GM12892 (cell line): ENCODE results near the gene GSC.

Source experiments
- DNase-seq: peaks from one replicate; pipeline ENCODE4 v3.0.0; 2011; ENCODE audit not compliant: insufficient read length
- FAIRE-seq: peaks from 2 replicates; lab custom pipeline; 2011; peaks lifted over from hg19 to GRCh38; lab: Jason Lieb, UNC
- POLR2A ChIP-seq: IDR thresholded peaks from 2 replicates; pipeline ENCODE4 v1.6.1; 2011; ENCODE audit warnings: low read depth, low read length, control low read depth
- POLR2AphosphoS5 ChIP-seq: IDR thresholded peaks from 2 replicates; pipeline ENCODE4 v1.6.1; 2011; ENCODE audit warnings: low read depth, low read length, control low read depth
- TAF1 ChIP-seq: IDR thresholded peaks from 2 replicates; pipeline ENCODE4 v1.6.1; 2011; ENCODE audit warnings: low read depth, mild to moderate bottlenecking, control low read depth, low read length, borderline replicate concordance

The GSC gene

DNA sequence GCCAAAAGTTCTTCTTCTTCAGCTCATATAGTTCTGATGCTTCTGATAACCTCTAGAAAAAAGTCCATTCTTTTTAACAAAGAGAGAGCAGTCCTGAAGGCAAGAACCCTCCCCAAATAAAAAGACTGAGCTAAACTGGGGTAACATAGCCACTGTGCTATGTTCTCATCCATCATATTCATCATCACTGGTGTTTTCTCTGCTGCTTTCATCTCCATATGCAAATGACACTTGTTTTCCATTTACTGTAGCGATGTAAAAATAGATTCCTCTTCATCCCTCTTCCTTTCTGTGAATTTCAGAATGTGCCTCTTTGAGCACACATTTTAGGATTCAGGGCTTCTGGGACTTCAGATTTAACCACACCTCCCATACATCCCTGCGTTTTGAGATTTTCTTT, 44.9 kb downstream of the GSC start:
- FAIRE-seq (no peak), DNase-seq (no peak)
- TF ChIP-seq POLR2AphosphoS5, result no peak

DNA sequence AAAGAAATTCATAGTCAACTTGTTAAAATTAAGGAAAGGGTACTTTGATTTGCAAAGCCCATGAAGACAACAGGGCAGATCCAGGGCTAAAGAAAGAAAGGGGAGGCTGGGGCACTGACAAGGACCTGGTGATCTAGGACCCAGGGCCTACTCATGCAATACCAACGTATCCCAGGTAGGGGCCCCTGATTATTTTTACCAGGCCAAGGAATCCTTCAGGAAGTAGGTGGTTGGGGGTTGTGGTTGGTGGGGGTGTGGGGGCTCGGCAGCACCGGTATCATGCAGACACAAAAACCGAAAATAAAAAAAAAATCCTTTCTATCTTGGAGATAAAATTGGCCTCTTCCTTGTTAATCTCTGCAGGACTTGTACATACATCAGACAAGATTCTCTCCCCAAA, 47.5 kb downstream of the GSC start:
- TF ChIP-seq POLR2A, result no peak
- no peak for TF ChIP-seq POLR2AphosphoS5
- no peak for TF ChIP-seq TAF1

More for the DNA sequence above, 47.5 kb downstream of the GSC start:
- FAIRE-seq, result no peak
- DNase-seq, result no peak
